Heart left ventricle (tissue), 16 donors: ENCODE data around the gene ZNF12. TPM values are rescaled to one million over a fixed set of nuclear protein-coding genes. Genes with fewer than 3 reads are reported as not detected.
"Not testable (repeated sequence)": the region's sequence is repeated elsewhere in the genome, so short reads cannot be mapped to it uniquely, and the experiment has no call there.

Experiments used
- ATAC-seq, 4 donors: fragments of 200-7000 bp; cut with Tn5 transposase; one replicate each; pipeline ENCODE4 v1.9.1; 2020 to 2022; ENCODE audit warnings: moderate library complexity in 4 of 4, mild to moderate bottlenecking in 3 of 4, moderate number of reproducible peaks in 1 of 4
- DNase-seq, 5 donors: peaks; one replicate each; pipeline ENCODE4 v3.0.0-alpha.2; 2020
- H3K27ac ChIP-seq, 12 donors: fragments of 200-600 bp; sonication (generic) in 4 of 12; one replicate each; pipeline versions ENCODE4 v1.5.0 to v1.8.0; 2016 to 2022; ENCODE audit warnings: mild to moderate bottlenecking in 2 of 12
- H3K27me3 ChIP-seq, 9 donors: fragments of 200-600 bp; sonication (generic) in 2 of 9; one replicate each; pipeline versions ENCODE4 v1.5.1 to v1.8.0; 2016 to 2022; ENCODE audit warnings: mild to moderate bottlenecking in 3 of 9
- H3K36me3 ChIP-seq, 9 donors: fragments of 200-600 bp; sonication (generic) in 2 of 9; one replicate each; pipeline versions ENCODE4 v1.5.0 to v1.8.0; 2018 to 2022; ENCODE audit warnings: mild to moderate bottlenecking in 2 of 9
- H3K4me1 ChIP-seq, 12 donors: fragments of 200-600 bp; sonication (generic) in 4 of 12; one replicate each; pipeline versions ENCODE4 v1.5.0 to v1.8.0; 2016 to 2022; ENCODE audit warnings: mild to moderate bottlenecking in 3 of 12
- H3K4me3 ChIP-seq, 12 donors: fragments of 200-600 bp; sonication (generic) in 4 of 12; one replicate each; pipeline versions ENCODE4 v1.5.0 to v1.8.0; 2017 to 2022; ENCODE audit warnings: mild to moderate bottlenecking in 9 of 12, moderate library complexity in 4 of 12
- H3K9me3 ChIP-seq, 12 donors: fragments of 200-600 bp; sonication (generic) in 4 of 12; one replicate each; pipeline versions ENCODE4 v1.5.0 to v1.8.0; 2016 to 2022; ENCODE audit warnings: mild to moderate bottlenecking in 1 of 12
- POLR2A ChIP-seq, 2 donors: fragments of 450-650 bp; IDR thresholded peaks; one replicate each; pipeline ENCODE4 v1.6.1; 2017; ENCODE audit warnings: antibody characterized with exemption in 2 of 2, mild to moderate bottlenecking in 2 of 2, moderate library complexity in 2 of 2
- WGBS, 4 donors: extraction: QIAGEN DNeasy Blood & Tissue Kit in 2 of 4; methylation state at CpG; one replicate each; pipeline versions ENCODE4 v1.1.5 to v1.1.7; 2013 to 2018; 5-methylcytosine and 5-hydroxymethylcytosine counted together
- intact Hi-C, 10 donors: fragments of 100-400 bp; cut with DNase I; formaldehyde crosslinking; loops; one replicate each; pipeline versions ENCODE4 v1.11.1 to v1.14.2; 2022
- polyA plus RNA-seq, 2 donors: library from polyadenylated mRNA; stranded (reverse); fragments of 200-250 nt; gene quantifications; one replicate each; pipeline ENCODE4 v1.2.3, GENCODE V29; 2013
- total RNA-seq, 9 donors: library from RNA; depleted of rRNA in 2 of 9; stranded (reverse); fragments of >200 nt in 2 of 9; fragmentation: NEBNext Ultra II Directional in 3 of 9; extraction: Animal tissue kit (Norgen Biotek cat#: 25700) in 3 of 9; gene quantifications; one replicate each; pipeline versions ENCODE4 v1.1.0 to v1.2.4, GENCODE V29; 2016 to 2023
- TF ChIP-seq, protein P1 (sequence below), 12 donors: fragments of 200-600 bp; sonication (generic) in 4 of 12; IDR thresholded peaks; one replicate each; pipeline versions ENCODE4 v1.5.0 to v1.8.0; 2018 to 2022; ENCODE audit warnings: antibody characterized with exemption in 12 of 12, mild to moderate bottlenecking in 5 of 12
- donor health status: ischemic (EF 13 %, LVEDD 7.1; RV severe dilation, severe dysfunction).
- donor health status: healthy with polysubstance abuse.
- donor health status: DM: no; HTN: yes; CAD: no.
- donor health status: DM: no; HTN: no; CAD: no.
- donor health status: ischemic (EF 25% LVEDD 6.9; RV normal size, moderate dysfunction).
- donor health status: ischemic (EF 25% LVEDD 5.7; RV mildly dilated, moderate dysfunction).
- donor health status: healthy.
- donor health status: DM: yes; HTN: yes; CAD: no.
- donor health status: ischemic (EF 35%, LVEDD 5.7; RV mildly dilated, moderate dysfunction).
- donor health status: nonischemic (EF 11% LVEDD 7.7; RV severe dilation, severe dysfunction).
- donor health status: DM: yes; HTN: yes; CAD: no.
- donor health status: PGD.
- donor health status: ischemic (EF 29% LVEDD 5.4; RV normal size, mild dysfunction).
- donor health status: nonischemic (EF 23%, LVEDD 6.1; RV moderate dilation, normal function).

Gene ZNF12
- total and polyA plus RNA-seq, 11 donors: 6.4 to 20.1 (median 13.4) TPM

DNA sequence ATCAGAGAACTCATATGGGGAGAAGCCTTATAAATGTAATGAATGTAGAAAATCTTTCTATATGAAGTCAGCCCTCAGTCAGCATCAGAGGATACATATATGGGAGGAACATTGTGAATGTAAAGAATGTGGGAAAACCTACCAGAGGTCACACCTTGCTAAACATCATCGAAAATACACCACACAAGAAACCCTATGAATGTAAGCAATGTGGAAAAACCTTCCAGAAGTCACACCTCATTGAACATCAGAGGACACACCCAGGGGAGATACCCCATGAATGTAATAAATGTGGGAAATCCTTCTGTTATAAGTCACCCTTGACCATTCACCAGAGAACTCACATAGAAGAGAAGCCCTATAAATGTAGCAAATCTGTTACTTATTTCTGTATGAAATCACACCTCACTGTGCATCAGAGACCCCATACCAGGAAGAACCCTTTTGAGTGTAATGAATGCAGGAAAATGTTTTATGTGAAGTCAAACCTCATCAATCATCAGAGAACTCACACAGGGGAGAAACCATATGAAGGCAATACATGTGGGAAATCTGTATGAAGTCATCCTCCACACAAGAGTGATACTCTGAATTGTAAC, 30.8 kb downstream of the ZNF12 start:
- no peak for DNase-seq
- ATAC-seq: no peak
- Histone ChIP-seq H3K27me3 (no peaks in the 10 kb centered on the region), H3K4me1 (no peaks in the 10 kb centered on the region), H3K9me3 (peaks cover 0 to 99% (median 85%) of the 10 kb centered on the region in 12 donors), H3K27ac (no peak overlapping the region), H3K36me3 (peaks cover 0 to 14% (median 0%) of the 10 kb centered on the region in 9 donors), H3K4me3 (no peak overlapping the region)
- TF ChIP-seq, protein P1, sequence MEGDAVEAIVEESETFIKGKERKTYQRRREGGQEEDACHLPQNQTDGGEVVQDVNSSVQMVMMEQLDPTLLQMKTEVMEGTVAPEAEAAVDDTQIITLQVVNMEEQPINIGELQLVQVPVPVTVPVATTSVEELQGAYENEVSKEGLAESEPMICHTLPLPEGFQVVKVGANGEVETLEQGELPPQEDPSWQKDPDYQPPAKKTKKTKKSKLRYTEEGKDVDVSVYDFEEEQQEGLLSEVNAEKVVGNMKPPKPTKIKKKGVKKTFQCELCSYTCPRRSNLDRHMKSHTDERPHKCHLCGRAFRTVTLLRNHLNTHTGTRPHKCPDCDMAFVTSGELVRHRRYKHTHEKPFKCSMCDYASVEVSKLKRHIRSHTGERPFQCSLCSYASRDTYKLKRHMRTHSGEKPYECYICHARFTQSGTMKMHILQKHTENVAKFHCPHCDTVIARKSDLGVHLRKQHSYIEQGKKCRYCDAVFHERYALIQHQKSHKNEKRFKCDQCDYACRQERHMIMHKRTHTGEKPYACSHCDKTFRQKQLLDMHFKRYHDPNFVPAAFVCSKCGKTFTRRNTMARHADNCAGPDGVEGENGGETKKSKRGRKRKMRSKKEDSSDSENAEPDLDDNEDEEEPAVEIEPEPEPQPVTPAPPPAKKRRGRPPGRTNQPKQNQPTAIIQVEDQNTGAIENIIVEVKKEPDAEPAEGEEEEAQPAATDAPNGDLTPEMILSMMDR (IDR thresholded peaks at IDR 0.05): no peak
- 90 to 98% (median 95%) methylated on average over 1 of the region's 1 CpG for WGBS, 4 donors
- intact Hi-C loops: no loop called here

DNA sequence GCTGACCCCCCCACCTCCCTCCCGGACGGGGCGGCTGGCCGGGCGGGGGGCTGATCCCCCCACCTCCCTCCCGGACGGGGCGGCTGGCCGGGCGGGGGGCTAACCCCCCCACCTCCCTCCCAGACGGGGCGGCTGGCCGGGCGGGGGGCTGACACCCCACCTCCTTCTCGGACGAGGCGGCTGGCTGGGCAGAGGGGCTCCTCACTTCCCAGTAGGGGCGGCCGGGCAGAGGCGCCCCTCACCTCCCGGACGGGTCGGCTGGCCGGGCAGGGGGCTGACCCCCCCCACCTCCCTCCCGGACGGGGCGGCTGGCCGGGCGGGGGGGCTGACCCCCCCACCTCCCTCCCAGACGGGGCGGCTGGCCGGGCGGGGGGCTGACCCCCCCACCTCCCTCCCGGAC, 35.9 kb downstream of the ZNF12 start:
- WGBS, 4 donors: 97 to 100% (median 98%) methylated on average over 11 to 23 of the region's 34 CpGs; no CpG with 5 or more reads in 1 of the 4 donors
- DNase-seq, intact Hi-C loops: not testable (repeated sequence)

DNA sequence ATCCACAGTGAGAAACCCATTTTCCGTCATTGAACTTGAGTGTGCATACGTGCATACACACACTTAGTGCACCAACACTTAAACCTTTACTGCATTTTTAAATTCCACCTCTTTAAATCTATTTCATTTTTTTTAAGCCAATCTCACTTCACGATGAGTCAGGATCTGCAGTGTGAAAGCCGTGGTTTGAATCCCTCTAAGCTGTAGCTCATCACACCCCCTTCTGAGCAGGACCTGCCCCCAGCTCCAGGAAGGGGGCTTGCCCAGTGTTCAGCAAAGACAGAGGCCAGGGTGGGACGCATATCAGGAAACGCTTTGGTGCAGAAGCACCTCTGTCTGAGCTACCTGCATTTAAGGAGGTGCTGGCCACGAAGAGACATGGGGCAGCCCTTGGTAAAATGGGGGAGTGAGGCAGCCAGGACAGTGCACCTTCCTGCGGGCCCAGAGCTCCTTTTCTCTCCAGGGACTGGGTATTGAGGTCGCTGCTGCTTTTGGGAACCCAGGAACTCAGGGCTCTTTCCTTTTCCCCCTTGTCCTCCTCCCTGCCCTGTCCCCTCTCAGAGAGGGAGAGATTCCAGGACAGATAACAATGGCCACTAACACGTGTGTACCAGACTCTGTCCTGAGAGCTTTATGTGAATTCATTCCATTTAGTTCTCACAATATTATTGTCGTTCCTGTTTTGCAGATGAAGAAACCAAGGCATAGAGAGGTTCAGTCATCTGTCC, 48.0 kb downstream of the ZNF12 start:
- peaks cover 0 to 2% (median 0%) of the 10 kb centered on the region in 12 donors for H3K4me1 ChIP-seq
- 26 to 37% (median 34%) methylated on average over 11 of the region's 11 CpGs for WGBS, 4 donors
- no peak for TF ChIP-seq POLR2A (IDR thresholded peaks at IDR 0.05)
- TF ChIP-seq, protein P1 (IDR thresholded peaks at IDR 0.05): no peak
- intact Hi-C loops: no loop called here
- H3K27ac ChIP-seq: no peak overlapping the region
- H3K4me3 ChIP-seq: no peak overlapping the region
- DNase-seq: peak in 1 of 5 donors; percentile 11
- ATAC-seq: no peak
- peaks cover 0 to 20% (median 15%) of the 10 kb centered on the region in 9 donors for H3K36me3 ChIP-seq
- peaks cover 0 to 5% (median 0%) of the 10 kb centered on the region in 9 donors for H3K27me3 ChIP-seq
- no peaks in the 10 kb centered on the region for H3K9me3 ChIP-seq

More for the DNA sequence above, 35.9 kb downstream of the ZNF12 start:
- not testable (repeated sequence) for H3K27ac ChIP-seq, H3K27me3 ChIP-seq, H3K4me1 ChIP-seq, ATAC-seq, H3K4me3 ChIP-seq
- Histone ChIP-seq H3K9me3 (peaks cover 0 to 81% (median 52%) of the 10 kb centered on the region in 12 donors), H3K36me3 (peaks cover 0 to 14% (median 0%) of the 10 kb centered on the region in 9 donors)

DNA sequence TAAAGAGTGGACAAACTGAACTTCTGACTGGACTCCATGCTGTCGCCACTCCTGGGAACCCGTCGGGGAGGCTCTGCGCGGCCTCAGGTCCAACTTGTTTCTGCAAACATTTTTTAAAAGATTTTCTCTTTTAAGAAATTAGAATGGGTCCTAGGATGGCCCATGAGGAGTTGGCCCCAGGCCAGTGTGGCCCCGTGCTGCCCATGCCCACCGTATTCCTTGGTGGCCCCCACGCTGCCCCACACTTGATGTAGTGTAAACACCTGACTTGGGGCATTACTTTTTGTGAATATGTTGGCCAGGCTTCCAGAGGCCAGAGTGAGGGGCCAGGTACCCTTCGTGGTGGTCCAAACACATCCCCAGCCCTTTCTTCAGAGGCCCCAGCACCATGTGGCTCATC, 50.3 kb downstream of the ZNF12 start:
- WGBS, 4 donors: 85 to 94% (median 88%) methylated on average over 9 of the region's 9 CpGs
- peaks cover 0 to 42% (median 32%) of the 10 kb centered on the region in 9 donors for H3K36me3 ChIP-seq

More for the DNA sequence above, 50.3 kb downstream of the ZNF12 start:
- intact Hi-C loops: no loop called here
- Histone ChIP-seq H3K27ac (no peak overlapping the region), H3K4me1 (no peaks in the 10 kb centered on the region), H3K9me3 (peaks cover 0 to 9% (median 0%) of the 10 kb centered on the region in 12 donors), H3K4me3 (no peak overlapping the region), H3K27me3 (no peaks in the 10 kb centered on the region)
- TF ChIP-seq, protein P1 (IDR thresholded peaks at IDR 0.05): no peak
- no peak for TF ChIP-seq POLR2A (IDR thresholded peaks at IDR 0.05)
- ATAC-seq (no peak), DNase-seq (peak in 1 of 5 donors; percentile 8)
